HG03196 (cell line): ENCODE results near the gene CCDC92.

Source experiments
- ATAC-seq: cut with Tn5 transposase; IDR thresholded peaks from one replicate; pipeline ENCODE4 v1.9.1; 2021; ENCODE audit not compliant: unreplicated experiment

The CCDC92 gene

GRCh38 chr12:124002654-124003053, 30.0 kb upstream of the CCDC92 start:
- no peak for ATAC-seq

GRCh38 chr12:124002021-124002644, 29.5 kb upstream of the CCDC92 start:
- ATAC-seq = no peak

DNA sequence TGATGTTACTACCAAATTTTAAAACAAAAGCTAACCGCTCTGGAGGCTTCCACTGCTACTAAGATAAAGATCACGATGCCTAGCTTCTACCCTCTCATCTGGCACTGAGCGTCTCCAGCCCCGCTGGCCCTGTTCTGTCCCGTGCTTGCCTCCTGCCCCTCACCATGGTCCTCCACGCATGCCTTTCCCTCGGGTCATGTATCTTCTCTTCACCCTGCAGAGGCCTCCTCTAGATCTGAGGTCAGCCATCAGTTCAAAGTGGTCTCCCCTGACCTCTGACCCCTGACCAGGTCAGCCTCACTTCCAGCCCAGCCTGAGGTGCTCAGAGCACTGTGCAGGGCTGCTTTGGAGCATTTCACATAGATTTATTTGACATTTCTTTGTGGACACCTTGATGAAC, 28.7 kb upstream of the CCDC92 start:
- ATAC-seq = no peak

DNA sequence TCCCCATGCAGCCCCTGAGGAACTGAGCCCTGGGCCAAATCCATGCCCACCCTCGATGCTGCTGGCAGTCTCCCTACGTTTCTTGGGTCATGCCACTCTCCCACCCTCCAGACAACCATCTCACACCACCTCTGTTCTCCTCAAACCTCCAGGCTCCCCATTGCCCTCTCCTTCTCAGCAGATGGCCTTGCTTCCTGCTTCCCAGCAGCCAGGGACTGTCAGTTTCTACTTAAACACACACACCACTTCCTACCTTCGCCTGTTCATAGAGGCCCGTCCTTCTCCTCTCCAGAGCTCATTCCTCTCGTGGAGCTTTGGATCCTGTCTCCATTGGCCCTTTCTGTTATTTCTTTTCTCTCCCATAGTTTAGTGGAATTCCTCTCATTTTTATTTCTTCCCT, 27.5 kb upstream of the CCDC92 start:
- ATAC-seq = no peak

- no peak for ATAC-seq
Observed at GRCh38 chr12:123998991-123999359, 26.3 kb upstream of the CCDC92 start.

DNA sequence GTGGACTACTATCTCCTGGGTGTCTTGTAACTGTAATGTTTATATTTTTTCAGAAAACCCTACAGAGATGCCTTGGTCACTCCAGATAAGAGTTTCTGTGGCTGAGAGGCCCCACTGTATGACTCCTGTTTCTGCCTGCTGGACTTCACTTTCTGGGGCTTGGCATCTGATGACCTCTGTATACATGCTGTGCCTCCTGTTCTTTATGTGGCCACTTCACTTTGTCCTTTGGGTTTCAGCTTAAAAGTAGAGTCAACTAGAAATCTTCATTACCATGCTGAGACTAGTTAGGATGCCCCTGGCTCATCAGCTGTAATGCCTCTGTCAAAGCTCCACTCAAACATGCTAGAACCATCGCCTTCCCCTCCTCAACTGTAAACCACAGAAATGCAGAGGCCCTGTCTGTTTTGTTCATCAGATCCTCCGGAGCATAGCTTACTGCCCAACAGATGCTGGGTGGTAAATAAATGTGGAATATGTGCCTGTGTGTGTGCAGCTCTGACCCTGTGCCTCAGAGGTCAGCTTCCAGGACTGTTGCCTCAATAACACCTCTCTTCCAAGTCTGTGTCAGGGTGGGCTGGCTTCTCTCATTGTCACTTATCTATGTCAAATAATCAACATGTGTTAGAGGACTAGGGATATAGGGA, 25.8 kb upstream of the CCDC92 start:
- no peak for ATAC-seq

DNA sequence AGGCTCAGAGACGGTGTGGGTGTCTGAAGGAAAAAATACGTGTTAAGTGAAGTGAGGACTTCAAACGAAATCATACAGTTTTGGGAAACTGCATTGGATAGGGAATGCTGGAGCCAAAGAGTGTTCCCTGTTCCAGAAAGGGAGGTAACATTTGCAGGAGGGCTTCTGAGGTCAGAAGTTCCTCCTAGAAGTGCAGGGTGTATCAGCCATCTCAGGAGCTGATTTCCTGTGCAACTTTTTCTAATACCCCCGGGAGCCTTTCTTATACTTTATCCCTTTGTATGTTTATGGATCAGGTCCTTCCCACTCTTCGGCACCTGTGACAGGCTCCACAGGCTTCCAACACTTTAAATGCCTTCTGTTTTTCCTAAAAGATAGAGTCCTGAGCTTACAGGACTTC, 25.3 kb upstream of the CCDC92 start:
- ATAC-seq = no peak

DNA sequence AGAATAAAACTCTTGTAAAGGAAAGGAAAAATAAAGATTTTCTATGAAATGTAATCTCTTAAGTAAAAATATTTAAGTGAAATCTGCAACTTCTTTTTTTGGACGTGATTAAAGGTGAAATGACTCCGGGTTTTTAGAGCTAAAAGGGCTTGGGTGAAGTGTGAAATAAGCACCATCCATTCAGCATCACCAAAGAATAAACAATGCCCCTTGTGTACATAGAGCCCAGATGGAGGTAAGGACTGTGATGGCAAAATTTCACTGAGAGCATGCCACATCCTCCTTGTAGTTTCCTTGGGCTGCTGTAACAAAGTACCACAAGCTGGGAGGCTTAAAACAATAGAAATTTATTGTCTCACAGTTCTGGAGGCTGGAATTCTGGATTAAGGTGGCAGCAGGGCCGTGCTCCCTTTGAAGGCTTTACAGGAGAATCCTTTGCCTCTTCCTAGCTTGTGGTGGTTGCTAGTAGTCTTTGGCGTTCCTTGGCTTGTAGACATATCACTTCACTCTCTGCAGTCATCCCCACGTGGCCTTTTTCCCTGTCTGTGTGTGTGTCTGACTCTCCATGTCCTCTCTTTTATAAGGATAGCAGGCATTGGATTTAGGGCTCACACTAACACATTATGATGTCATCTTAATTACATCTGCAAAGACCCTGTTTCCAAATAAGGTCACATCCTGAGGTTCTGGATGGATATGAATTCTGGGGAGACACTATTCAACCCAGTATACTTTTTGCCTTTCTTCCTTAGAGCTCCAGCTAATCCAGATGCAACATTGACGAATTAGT, 24.6 kb upstream of the CCDC92 start:
- ATAC-seq = no peak

DNA sequence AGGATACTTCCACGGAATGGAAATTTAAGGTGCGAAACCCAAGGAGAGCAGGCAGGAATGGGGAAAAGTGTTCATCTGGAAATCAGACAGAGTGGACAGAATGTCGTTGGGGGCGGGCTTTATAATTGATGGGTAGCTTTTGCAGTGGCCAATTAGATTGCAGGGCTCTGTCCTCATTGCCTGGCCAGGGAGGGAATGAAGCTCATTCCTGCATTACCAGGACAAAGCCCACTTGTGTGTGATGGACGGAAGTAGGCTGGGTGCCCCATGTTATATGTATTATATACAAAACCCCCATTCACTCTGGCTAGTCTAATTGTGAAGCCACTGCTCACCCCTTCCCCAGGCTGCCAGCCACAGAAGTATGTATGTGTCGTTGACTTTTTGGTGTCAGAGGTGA, 23.9 kb upstream of the CCDC92 start:
- ATAC-seq = no peak

- no peak for ATAC-seq
Observed at GRCh38 chr12:123995023-123995748, 22.6 kb upstream of the CCDC92 start.

- ATAC-seq = no peak
Observed at GRCh38 chr12:123992118-123992825, 19.6 kb upstream of the CCDC92 start.

DNA sequence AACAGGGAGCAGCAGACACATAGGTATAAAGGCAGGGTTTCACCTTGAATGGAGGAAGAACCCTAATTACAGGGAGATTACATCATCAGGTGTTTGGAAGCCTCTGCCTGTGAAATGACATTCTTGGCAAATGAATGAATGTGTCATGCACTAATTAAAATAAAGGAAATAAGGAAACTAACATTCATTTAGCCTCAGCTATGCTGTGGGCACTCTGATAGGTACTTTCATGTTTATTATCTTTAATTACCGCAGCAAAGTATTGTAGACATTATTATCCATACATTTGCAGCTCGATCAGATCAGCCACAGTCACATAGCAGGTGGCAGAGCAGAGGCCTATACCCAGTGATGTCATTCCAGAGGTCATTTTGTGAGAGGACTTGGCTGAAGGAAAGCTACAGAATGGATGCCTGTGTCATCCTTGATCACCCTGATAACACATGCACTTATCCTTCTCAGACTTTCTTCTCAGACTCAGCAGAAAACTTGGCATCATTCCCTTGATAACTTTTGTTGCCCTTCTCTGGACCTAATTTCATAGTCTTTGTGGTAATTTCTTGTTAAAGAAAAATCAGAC, 18.8 kb upstream of the CCDC92 start:
- no peak for ATAC-seq

GRCh38 chr12:123990511-123990910, 17.9 kb upstream of the CCDC92 start:
- ATAC-seq = no peak

DNA sequence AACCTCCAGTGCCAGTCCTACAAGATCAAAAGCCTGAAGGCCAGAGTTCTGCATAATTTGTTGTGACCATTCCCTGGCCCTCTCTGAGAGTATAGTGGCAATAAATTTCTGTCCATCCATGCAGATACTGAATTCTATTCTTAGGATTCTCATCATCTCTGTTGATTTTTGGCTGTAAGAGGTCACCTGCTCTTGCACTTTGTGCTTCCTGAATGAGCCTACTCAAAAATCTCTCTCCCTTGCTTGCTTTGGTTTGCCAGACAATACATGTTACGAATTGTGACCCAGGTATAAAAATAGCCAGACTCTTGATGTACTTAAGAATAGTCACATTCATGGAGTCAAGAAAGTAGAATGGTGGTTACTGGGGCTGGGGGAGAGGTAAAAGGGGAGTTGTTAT, 17.1 kb upstream of the CCDC92 start:
- ATAC-seq = no peak

- ATAC-seq = no peak
Observed at GRCh38 chr12:123989168-123989567, 16.5 kb upstream of the CCDC92 start.

DNA sequence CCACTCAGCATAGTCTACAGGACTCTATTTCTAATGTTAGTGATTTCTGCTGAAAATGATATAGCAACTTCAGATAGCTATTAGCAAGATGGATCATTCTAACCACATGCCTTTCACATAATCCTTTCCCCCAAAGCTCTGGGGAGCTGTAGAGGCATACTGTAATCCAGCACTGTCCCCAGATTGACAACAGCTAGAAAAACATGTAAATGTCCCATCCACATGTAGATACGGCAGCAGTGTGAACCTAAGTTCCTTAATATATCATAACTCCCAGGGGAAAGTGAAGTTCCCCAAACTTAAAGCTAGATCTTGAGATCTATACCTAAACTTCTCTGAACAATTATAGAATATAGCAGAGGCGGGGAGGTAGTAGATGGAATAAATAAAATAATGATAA, 14.4 kb upstream of the CCDC92 start:
- no peak for ATAC-seq

DNA sequence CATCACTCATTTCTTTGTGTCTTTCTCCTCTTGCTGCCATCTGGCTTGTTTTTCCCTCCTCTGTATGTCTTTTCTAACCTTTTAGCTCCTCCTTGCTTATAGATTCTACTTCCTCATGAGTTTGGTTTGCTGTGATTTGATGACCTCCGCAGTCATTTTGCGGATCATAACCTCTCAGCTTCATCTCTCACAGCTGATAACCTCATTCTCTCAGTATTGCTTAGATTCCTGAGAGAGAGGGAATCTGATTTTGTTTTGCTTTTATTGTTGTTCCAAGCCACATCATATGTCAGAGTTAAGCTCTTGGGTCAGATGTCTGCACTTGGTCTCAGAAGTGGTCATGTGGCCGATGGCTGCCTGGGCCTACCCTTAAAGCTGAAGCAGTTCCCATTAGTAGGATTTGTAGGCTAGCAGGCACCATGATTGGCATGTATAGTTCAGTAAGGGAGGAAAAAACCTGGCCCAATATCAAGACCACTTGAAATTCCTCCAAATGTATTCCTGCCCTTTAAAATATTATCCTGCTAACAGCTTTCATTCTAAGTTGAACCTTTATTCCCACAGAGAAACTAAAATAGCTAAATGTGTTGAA, 13.8 kb upstream of the CCDC92 start:
- no peak for ATAC-seq

- no peak for ATAC-seq
Observed at GRCh38 chr12:123984903-123985302, 12.3 kb upstream of the CCDC92 start.

DNA sequence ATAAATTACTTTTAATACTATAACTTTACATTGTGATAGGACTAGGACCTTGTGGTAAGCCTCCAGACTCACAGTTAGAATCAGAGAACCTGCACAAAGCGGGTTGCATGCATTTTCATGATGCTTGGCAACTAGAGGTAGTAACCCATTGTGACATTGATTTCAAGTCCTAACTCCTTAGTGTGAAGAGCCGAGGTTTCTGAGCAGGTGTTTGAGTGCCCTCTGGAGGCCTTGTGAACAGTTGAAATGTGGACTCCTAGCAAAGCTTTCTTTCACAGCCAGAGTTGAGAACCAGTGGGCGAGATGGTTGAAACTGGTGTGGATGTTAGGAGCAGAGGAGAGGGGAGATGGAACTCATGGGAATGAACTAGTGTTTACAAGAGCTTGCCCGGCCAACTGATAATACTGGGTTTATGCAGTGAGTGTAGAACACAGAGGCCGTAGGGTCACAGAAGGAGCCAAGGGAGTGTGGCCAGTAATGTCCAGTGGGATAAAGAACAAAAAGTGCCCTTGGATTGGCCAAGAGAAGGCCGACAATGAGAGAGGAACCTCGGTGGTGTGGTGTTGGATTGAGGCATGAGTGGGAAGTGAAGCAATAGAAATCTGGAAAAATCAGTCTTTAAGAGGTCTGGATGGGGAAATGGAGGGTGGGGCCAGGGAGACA, 11.3 kb upstream of the CCDC92 start:
- no peak for ATAC-seq

DNA sequence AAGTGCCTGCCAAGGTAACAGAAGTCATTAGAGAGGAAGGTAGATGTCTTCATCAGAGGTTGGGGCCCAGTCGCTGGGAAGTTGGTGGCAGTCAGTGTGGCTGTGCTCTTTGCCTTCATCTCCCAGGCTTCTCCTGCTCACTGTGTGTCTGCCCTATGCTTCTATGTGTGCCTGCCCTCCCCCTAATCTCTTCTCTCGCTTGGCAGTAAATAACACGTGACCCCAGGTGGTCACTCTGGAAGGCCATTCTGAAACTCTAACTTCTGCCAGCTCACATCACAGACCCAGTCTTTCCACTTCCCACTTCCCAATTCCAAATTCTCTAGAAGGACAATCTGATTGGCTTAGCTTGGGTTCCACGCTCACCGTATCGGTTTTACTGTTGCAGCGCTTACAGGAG, 9.6 kb upstream of the CCDC92 start:
- no peak for ATAC-seq
